BE2C (cell line): ENCODE measurements around the gene RASGRF1.

Experiments used
- DNase-seq: peaks from one replicate; pipeline ENCODE4 v3.0.0-alpha.2; 2020
- H3K27me3 ChIP-seq: fragments of 250-450 bp; sonication (Bioruptor Pico); 2 replicates; pipeline ENCODE4 v1.5.1; 2020; ENCODE audit warnings: mild to moderate bottlenecking
- H3K36me3 ChIP-seq: fragments of 250-450 bp; sonication (Bioruptor Pico); 2 replicates; pipeline ENCODE4 v1.5.1; 2020; ENCODE audit warnings: mild to moderate bottlenecking
- H3K4me1 ChIP-seq: fragments of 250-450 bp; sonication (Bioruptor Pico); 2 replicates; pipeline ENCODE4 v1.5.1; 2020
- H3K4me3 ChIP-seq: 2 replicates; pipeline ENCODE4 v1.5.1; 2011; ENCODE audit warnings: low read depth, low read length
- H3K9me3 ChIP-seq: fragments of 250-450 bp; sonication (Bioruptor Pico); 2 replicates; pipeline ENCODE4 v1.5.1; 2020
- CTCF ChIP-seq: IDR thresholded peaks from 2 replicates; pipeline ENCODE4 v1.5.1; 2012; ENCODE audit warnings: mild to moderate bottlenecking, low read depth, low read length

The RASGRF1 gene

GRCh38 chr15:79008659-79009058, 81.9 kb downstream of the RASGRF1 start:
- TF ChIP-seq CTCF, result no peak
- peak; percentile 48 for DNase-seq
- Histone ChIP-seq H3K4me3 (no peak overlapping the region), H3K9me3 (no peaks in the 10 kb centered on the region), H3K4me1 (peaks cover 6% of the 10 kb centered on the region), H3K36me3 (no peaks in the 10 kb centered on the region), H3K27me3 (no peaks in the 10 kb centered on the region)

- H3K27me3 ChIP-seq, result no peaks in the 10 kb centered on the region
- no peaks in the 10 kb centered on the region for H3K36me3 ChIP-seq
- H3K4me1 ChIP-seq, result peaks cover 6% of the 10 kb centered on the region
- TF ChIP-seq CTCF, result peak; percentile 52
- DNase-seq, result peak; percentile 60
- H3K4me3 ChIP-seq, result no peak overlapping the region
- no peaks in the 10 kb centered on the region for H3K9me3 ChIP-seq
Measured at GRCh38 chr15:79007066-79007465, 83.5 kb downstream of the RASGRF1 start.

GRCh38 chr15:79006071-79006470, 84.5 kb downstream of the RASGRF1 start:
- Histone ChIP-seq H3K36me3 (no peaks in the 10 kb centered on the region), H3K4me3 (no peak overlapping the region), H3K9me3 (no peaks in the 10 kb centered on the region), H3K27me3 (no peaks in the 10 kb centered on the region), H3K4me1 (peaks cover 6% of the 10 kb centered on the region)
- DNase-seq, result no peak
- TF ChIP-seq CTCF, result no peak

- Histone ChIP-seq H3K4me3 (no peak overlapping the region), H3K36me3 (no peaks in the 10 kb centered on the region), H3K9me3 (no peaks in the 10 kb centered on the region), H3K27me3 (no peaks in the 10 kb centered on the region), H3K4me1 (peaks cover 6% of the 10 kb centered on the region)
- TF ChIP-seq CTCF, result no peak
- DNase-seq, result no peak
Measured at GRCh38 chr15:79004336-79004735, 86.2 kb downstream of the RASGRF1 start.

DNA sequence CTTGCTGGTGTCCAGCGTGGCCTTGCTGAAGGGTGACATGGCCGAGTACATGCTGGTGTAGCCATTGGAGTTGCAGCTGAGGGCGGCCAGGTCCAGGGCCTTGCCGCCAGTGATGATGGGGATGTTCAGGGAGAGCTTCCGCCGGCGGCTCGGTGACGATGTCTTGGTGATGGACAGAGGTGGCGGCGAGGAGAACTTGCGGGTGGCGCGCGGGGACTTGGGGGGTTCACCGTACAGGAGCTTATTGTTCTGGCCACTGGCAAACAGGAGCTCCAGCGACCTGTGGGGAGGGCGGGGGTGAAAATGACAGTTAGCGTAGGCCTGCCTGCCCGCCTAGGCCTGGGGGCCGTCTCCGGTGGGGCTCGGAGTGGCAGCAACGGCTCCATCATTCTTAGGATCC, 86.7 kb downstream of the RASGRF1 start:
- H3K27me3 ChIP-seq, result no peaks in the 10 kb centered on the region
- H3K4me3 ChIP-seq, result no peak overlapping the region
- DNase-seq, result no peak
- H3K4me1 ChIP-seq, result peaks cover 6% of the 10 kb centered on the region
- no peaks in the 10 kb centered on the region for H3K36me3 ChIP-seq
- no peaks in the 10 kb centered on the region for H3K9me3 ChIP-seq
- no peak for TF ChIP-seq CTCF

GRCh38 chr15:79003301-79003700, 87.3 kb downstream of the RASGRF1 start:
- Histone ChIP-seq H3K4me1 (peaks cover 6% of the 10 kb centered on the region), H3K27me3 (no peaks in the 10 kb centered on the region), H3K36me3 (no peaks in the 10 kb centered on the region), H3K9me3 (no peaks in the 10 kb centered on the region), H3K4me3 (no peak overlapping the region)
- no peak for TF ChIP-seq CTCF
- no peak for DNase-seq
